GM12892 (cell line): ENCODE data around the gene MED12L.

Experiments
- POLR2A ChIP-seq: IDR thresholded peaks from 2 replicates; pipeline ENCODE4 v1.6.1; 2011; ENCODE audit warnings: low read depth, low read length, control low read depth
- POLR2AphosphoS5 ChIP-seq: IDR thresholded peaks from 2 replicates; pipeline ENCODE4 v1.6.1; 2011; ENCODE audit warnings: low read depth, low read length, control low read depth

DNA sequence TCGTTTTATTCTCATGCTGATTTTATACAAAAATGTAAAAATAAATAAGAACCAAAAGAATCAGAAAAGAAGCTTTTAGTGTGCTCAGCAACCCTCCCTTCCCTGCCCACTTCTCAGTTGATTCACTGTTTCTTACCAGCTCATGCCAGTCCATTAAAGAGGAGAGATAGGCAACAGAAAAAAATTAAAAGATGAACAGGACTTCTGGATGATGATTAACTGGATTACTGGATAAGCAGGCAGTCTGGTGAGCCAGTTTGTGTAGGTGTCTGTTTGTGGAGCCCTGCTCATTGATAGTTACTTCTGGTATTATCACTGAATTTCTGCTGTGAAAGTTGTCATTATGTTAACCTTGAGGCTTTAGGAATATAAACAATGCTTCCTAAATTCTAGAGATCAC, 132.7 kb downstream of the MED12L start:
- TF ChIP-seq POLR2A, result no peak
- no peak for TF ChIP-seq POLR2AphosphoS5
